Adipose tissue (tissue), 3 donors: ENCODE data around the gene LPP. TPM values are rescaled to one million over a fixed set of nuclear protein-coding genes. Genes with fewer than 3 reads are reported as not detected.

ENCODE experiments used
- H3K27ac ChIP-seq: one replicate; pipeline ENCODE4 v1.5.1; 2013; ENCODE audit warnings: low read depth, low read length
- WGBS, 3 donors: extraction: QIAGEN DNeasy Blood & Tissue Kit; methylation state at CpG; one replicate each; pipeline ENCODE4 v1.1.7; 2013; 5-methylcytosine and 5-hydroxymethylcytosine counted together
- polyA plus RNA-seq, 3 donors: library from polyadenylated mRNA; stranded (reverse); fragments of 200-250 nt; gene quantifications; one replicate each; pipeline ENCODE4 v1.2.3, GENCODE V29; 2013
- donor health status: healthy with polysubstance abuse.
- donor health status: Bipolar disorder and iron deficiency.
- donor health status: healthy.

The LPP gene
- polyA plus RNA-seq, 3 donors: 3.6 to 25.6 (median 11.3) TPM

GRCh38 chr3:188782613-188783124 lies 628.7 kb downstream of the LPP start:
- H3K27ac ChIP-seq: no peak overlapping the region
- WGBS, 3 donors: 54 to 90% (median 80%) methylated on average over 2 of the region's 2 CpGs

- WGBS, 3 donors: 35 to 86% (median 81%) methylated on average over 2 of the region's 2 CpGs
- no peak overlapping the region for H3K27ac ChIP-seq
Observed at GRCh38 chr3:188786424-188786823, 632.5 kb downstream of the LPP start.

- H3K27ac ChIP-seq: no peak overlapping the region
- 40 to 86% (median 43%) methylated on average over 5 of the region's 5 CpGs for WGBS, 3 donors
Observed at GRCh38 chr3:188788621-188789081, 634.7 kb downstream of the LPP start.

- no peak overlapping the region for H3K27ac ChIP-seq
- 84 to 92% (median 85%) methylated on average over 4 of the region's 4 CpGs for WGBS, 3 donors
Observed at GRCh38 chr3:188789251-188789650, 635.3 kb downstream of the LPP start.

DNA sequence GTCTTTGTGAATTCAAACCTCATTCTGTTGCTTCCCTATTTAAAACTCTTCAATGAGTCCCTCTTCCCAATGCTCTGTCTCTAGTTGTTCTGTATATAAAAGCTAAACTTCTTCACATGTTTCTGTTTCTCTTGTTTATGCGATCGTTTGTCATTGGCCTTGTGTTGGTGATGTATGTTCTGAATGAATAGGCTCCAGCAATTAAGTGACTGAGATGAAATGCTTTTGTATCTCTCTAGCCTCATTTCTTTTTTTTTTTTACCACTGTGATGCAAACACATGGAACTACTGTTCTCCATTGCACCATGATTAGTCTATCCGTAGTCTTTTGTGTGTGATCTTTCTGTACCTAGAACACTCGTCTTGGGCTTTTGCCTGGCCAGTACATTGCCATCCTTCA lies 637.4 kb downstream of the LPP start:
- WGBS, 3 donors: 94 to 95% (median 94%) methylated on average over 4 of the region's 4 CpGs
- no peak overlapping the region for H3K27ac ChIP-seq

DNA sequence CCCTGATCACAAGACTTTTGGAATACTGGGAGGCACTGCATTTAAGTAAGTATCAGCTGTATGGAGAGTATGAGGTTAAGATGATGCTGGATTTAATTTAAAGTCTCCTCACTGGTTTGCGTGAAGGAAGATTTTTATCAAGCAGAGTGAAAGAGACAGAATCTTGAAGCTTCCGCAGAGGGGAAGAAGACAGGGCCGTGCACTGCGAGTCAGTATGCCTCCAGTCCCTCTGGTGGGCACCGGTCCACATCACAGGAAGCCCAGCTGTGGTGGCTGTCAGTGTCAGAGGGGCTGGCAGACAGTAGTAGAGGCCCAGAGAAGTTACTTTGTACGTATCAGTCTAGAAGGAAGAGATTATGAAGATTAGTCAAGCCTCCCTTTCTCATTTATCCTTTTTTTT lies 638.8 kb downstream of the LPP start:
- H3K27ac ChIP-seq: no peak overlapping the region
- 64 to 82% (median 73%) methylated on average over 6 of the region's 6 CpGs for WGBS, 3 donors

GRCh38 chr3:188796122-188796631 lies 642.2 kb downstream of the LPP start:
- H3K27ac ChIP-seq: no peak overlapping the region
- 56 to 88% (median 59%) methylated on average over 3 of the region's 3 CpGs for WGBS, 3 donors

GRCh38 chr3:188797045-188797444 lies 643.1 kb downstream of the LPP start:
- 49 to 65% (median 50%) methylated on average over 3 of the region's 3 CpGs for WGBS, 3 donors
- H3K27ac ChIP-seq: no peak overlapping the region

DNA sequence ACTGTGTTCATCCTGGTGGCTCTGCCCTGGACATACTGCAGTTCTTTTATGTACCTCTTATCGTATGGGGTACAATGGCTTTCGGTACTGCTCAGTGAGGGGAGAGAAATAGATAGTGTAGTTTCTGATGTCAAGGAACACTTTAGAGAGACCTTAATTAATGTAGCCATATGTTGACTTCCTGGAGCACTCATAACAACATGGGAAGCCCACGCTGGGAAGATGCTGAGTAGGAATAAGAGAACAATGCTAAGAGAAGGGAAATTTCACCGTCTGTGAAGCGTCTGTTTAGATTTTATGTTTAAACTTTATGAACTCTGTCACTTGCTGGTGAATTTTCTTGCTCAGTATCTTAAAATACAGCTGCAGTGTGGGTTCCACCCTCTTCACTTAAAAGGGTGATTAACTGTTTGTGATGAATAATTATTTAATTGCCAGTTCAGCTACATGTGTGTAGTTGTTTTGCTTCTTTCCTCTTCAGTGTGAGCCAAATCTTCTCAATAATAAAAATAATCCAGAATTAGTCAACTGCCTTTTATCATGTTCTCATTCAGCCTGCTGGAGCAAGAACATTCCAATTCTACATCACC lies 644.7 kb downstream of the LPP start:
- no peak overlapping the region for H3K27ac ChIP-seq
- 78 to 89% (median 85%) methylated on average over 5 of the region's 5 CpGs for WGBS, 3 donors

DNA sequence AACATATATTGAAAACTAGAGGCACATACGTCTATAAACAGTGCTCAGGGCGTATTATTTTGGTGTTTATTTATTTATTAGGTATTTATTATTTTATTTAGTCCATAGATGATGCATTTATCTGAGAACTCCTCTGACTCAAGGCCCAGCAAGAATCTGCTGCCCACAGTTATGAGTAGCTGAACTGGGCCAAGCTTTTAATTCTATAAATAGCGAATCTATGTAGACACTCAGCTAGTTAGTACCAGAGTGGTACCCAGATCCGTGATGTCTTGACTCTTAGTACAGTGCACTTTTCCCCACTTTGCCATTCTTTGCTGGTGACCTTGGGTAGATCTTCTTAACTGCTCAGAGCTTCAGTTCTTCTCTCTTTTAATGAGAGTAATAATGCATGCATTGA lies 647.4 kb downstream of the LPP start:
- WGBS, 3 donors: 96% methylated on average over 4 of the region's 4 CpGs
- H3K27ac ChIP-seq: no peak overlapping the region

DNA sequence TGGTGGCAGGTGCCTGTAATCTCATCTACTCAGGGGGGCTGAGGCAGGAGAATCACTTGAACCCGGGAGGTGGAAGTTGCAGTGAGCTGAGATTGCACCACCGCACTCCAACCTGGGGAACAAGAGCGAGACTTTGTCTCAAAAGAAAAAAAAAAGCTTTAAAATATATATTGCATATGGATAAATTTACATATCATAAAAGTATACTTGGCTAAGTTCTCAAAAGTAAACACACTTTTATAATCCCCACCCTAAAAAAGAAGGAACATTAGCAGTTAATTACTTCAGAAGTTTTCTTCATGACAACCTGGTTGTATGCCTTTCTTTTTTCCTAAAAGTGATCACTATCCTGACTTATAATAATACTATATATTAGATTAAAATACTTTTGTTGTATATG lies 648.7 kb downstream of the LPP start:
- H3K27ac ChIP-seq: no peak overlapping the region
- 74 to 97% (median 89%) methylated on average over 3 of the region's 3 CpGs for WGBS, 3 donors

GRCh38 chr3:188807006-188807405 lies 653.0 kb downstream of the LPP start:
- H3K27ac ChIP-seq: no peak overlapping the region
- 100% methylated on average over 1 of the region's 1 CpG for WGBS, 3 donors

DNA sequence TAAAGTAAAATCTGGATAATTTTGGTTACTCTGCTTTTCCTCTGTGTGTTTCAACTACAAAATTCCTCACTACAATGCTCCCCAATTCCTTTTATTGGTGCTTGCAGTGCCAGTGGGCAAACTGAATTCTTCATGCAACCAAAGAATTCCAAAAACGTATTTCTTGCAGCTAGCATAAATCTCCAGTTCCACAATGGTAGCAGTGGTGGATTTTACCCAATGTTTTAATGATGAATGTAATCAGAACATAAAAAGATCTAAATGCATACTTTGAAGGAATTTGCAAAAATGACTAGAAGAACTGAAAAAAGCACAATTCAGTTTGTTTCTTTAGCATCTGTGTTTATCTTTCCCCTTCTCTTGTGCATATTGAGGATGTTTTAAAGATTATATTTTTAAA lies 658.2 kb downstream of the LPP start:
- WGBS, 3 donors: 92 to 97% (median 93%) methylated on average over 1 of the region's 1 CpG
- no peak overlapping the region for H3K27ac ChIP-seq

GRCh38 chr3:188814581-188814980 lies 660.6 kb downstream of the LPP start:
- 93 to 98% (median 95%) methylated on average over 2 of the region's 2 CpGs for WGBS, 3 donors
- H3K27ac ChIP-seq: no peak overlapping the region

DNA sequence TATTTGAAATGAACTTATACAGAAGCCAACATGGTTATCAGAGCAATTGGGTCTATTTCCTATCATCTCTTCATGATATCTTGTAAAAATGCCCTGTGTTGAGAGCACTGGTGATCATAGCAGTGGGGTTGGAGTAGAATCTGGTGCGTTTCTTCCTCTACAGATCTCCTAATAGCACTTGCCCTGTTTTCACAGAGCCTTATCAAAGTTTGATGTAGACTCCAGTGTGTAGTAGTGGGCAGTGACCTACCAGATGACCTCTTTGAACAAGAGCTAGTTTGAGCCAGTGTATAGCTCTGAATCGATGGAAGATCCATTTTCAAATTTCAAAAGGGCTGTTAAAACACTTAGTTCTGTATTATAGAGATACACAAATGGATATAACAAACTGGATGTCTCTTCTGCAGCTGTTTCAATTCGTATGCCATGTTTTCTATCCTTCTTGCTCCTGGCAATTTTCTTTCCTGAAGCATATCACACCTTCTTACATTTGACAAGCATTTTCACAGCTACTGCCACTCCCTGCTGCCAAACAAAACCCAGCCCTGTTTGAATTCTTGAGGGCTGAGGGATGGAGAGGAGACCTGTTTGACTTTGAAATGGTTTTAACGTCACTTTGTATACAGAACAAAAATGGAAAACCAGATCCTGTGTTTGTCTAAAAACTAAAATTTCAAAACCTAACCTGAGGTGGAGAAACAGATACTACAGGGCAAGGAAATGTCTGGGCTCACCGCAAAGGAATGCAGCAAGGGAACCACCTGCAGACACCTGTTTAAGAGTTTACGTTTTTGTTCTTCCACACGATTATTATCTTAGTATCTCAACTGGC lies 663.4 kb downstream of the LPP start:
- H3K27ac ChIP-seq: no peak overlapping the region
- WGBS, 3 donors: 70 to 88% (median 72%) methylated on average over 7 of the region's 7 CpGs

GRCh38 chr3:188817935-188818269 lies 663.9 kb downstream of the LPP start:
- no peak overlapping the region for H3K27ac ChIP-seq
- 49 to 69% (median 56%) methylated on average over 3 of the region's 3 CpGs for WGBS, 3 donors

DNA sequence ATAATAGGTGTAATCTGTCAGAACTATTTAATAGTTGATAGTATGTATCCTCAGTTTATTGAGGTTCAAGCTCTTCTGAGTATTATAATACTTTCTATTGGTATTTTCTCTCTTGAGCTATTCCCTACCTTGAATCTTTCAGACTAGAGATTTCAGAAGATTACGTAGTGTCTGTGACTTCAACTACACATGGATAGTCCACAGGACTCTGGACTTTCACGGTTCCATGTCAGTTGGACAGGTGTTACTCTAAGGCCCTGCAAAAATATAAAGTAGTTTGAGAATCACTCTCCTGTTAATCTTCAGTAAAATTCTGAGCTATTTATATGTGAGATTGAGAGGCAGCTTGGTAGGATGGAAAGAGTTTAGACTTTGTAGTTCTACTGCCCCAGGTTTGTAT lies 664.3 kb downstream of the LPP start:
- 64 to 99% (median 79%) methylated on average over 2 of the region's 2 CpGs for WGBS, 3 donors
- H3K27ac ChIP-seq: no peak overlapping the region

DNA sequence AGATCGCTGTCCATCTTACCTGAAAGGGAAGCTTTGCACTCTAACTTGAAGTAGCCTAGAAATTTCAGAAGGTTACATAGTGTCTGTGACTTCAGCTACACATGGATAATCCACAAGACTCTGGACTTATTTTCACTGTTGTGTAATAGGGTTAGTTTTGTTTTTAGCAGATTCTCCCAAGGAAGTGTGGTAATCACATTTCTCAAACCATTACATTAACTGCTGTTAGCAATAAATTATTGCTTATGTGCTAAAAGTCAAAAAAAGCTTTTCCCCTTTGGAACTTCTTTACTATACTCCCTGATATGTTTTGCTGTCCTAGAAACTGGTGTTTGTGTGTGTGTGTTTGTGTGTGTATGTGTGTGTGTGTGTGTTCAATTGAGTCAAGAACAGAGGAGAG lies 666.0 kb downstream of the LPP start:
- 53 to 100% (median 81%) methylated on average over 1 of the region's 1 CpG for WGBS, 3 donors
- H3K27ac ChIP-seq: peak overlapping the region; percentile 80

GRCh38 chr3:188822004-188822403 lies 668.0 kb downstream of the LPP start:
- H3K27ac ChIP-seq: no peak overlapping the region
- 61 to 89% (median 66%) methylated on average over 4 of the region's 4 CpGs for WGBS, 3 donors

DNA sequence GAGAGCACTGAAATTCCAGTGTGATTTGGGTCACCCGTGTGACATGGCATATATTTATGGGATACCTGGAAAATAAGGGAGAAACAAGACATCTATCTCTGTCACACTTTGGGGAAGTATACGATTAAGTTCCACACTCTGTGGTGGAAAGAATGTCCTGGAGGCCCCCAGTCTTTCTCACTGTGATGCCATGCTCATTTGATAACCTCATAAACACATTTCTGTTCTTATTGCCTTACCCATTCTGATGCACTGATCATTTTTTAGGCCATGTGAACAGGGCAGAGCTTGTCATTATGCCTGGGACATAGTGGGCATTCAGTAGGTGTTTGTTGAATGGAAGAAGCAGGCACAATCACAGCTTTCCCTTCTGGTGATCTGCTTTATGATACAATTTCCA lies 668.5 kb downstream of the LPP start:
- no peak overlapping the region for H3K27ac ChIP-seq
- WGBS, 3 donors: 70 to 88% (median 75%) methylated on average over 2 of the region's 2 CpGs
